ENCODE data around the gene FBXO10. TPM values are rescaled to one million over a fixed set of nuclear protein-coding genes. Genes with fewer than 3 reads are reported as not detected.
A peak's percentile ranks its signal among the peaks of the same experiment; 100 is the strongest.
"Not testable (repeated sequence)": the region's sequence is repeated elsewhere in the genome, so short reads cannot be mapped to it uniquely, and the experiment has no call there.

The FBXO10 gene
- total RNA-seq, 2 experiments from 2014 or later, result 0.81 to 2.3 TPM

- Mint-ChIP-seq H3K4me1 (ENCODE audit: low read depth) (peaks cover 22% of the 10 kb centered on the region), H3K27me3 (no peaks in the 10 kb centered on the region), H3K9me3 (no peaks in the 10 kb centered on the region), H3K36me3 (ENCODE audit: low read depth) (peaks cover 20% of the 10 kb centered on the region), H3K27ac (no peak overlapping the region), H3K4me3 (no peak overlapping the region)
- H3K4me1 ChIP-seq (ENCODE audit: insufficient read depth, low read length), result peaks cover 25% of the 10 kb centered on the region
- no peak overlapping the region for H3K4me3 ChIP-seq (ENCODE audit: low read length)
- POLR2A ChIA-PET, result no interaction called here
- H3K27ac ChIP-seq (ENCODE audit: low read depth in 1 of 2, low read length in 2 of 2), result no peak overlapping the region
- CTCF ChIA-PET, result no interaction called here
- no peak for TF ChIP-seq CTCF (IDR thresholded peaks at IDR 0.05)
- no peaks in the 10 kb centered on the region for H3K9me3 ChIP-seq (ENCODE audit: control insufficient read depth in 1 of 2, insufficient read depth in 1 of 2, low read length in 2 of 2)
- no peaks in the 10 kb centered on the region for H3K27me3 ChIP-seq (ENCODE audit: control insufficient read depth in 1 of 2, insufficient read depth in 2 of 2, low read length in 2 of 2)
- intact Hi-C loops (cut with DNase I, micrococcal nuclease), result loop anchor here (5.0 to 10.0 kb wide), 7 partner anchors 46 to 1071 kb away; partner anchors contain the start of genes GRHPR (in 1 of the 2), MELK (in 1 of the 2), TOMM5 (in 1 of the 2) and TRMT10B (in 1 of the 2)
- no peak for ATAC-seq (ENCODE audit: poor library complexity)
- no peaks in the 10 kb centered on the region for H3K36me3 ChIP-seq (ENCODE audit: insufficient read depth, low read length)
- DNase-seq, result no peak
Measured at GRCh38 chr9:37468620-37469019, 107.6 kb downstream of the FBXO10 start.

- intact Hi-C loops (cut with DNase I, micrococcal nuclease), result loop anchor here (5.0 to 10.0 kb wide), 7 partner anchors 45 to 1070 kb away; partner anchors contain the start of genes GRHPR (in 1 of the 2), MELK (in 1 of the 2), TOMM5 (in 1 of the 2) and TRMT10B (in 1 of the 2)
- H3K27ac ChIP-seq (ENCODE audit: low read depth in 1 of 2, low read length in 2 of 2); ATAC-seq (ENCODE audit: poor library complexity); DNase-seq; H3K4me3 ChIP-seq (ENCODE audit: low read length); H3K36me3 ChIP-seq (ENCODE audit: insufficient read depth, low read length); POLR2A ChIA-PET; H3K4me3 Mint-ChIP-seq; H3K9me3 ChIP-seq (ENCODE audit: control insufficient read depth in 1 of 2, insufficient read depth in 1 of 2, low read length in 2 of 2); H3K9me3 Mint-ChIP-seq; H3K27me3 Mint-ChIP-seq; H3K27ac Mint-ChIP-seq; H3K27me3 ChIP-seq (ENCODE audit: control insufficient read depth in 1 of 2, insufficient read depth in 2 of 2, low read length in 2 of 2): not testable (repeated sequence)
- peaks cover 29% of the 10 kb centered on the region for H3K4me1 ChIP-seq (ENCODE audit: insufficient read depth, low read length)
- CTCF ChIA-PET, result interaction anchor here (0.7 kb wide), 1 partner anchor 19 kb away, joined by 3 read pairs; no protein-coding TSS in a partner anchor
- Mint-ChIP-seq H3K4me1 (ENCODE audit: low read depth) (peaks cover 32% of the 10 kb centered on the region), H3K36me3 (ENCODE audit: low read depth) (peaks cover 20% of the 10 kb centered on the region)
Measured at GRCh38 chr9:37467530-37467929, 108.7 kb downstream of the FBXO10 start.

- ATAC-seq (ENCODE audit: poor library complexity) (no peak), DNase-seq (peak in 6 of 14 experiments; percentile 1 to 57 (median 28))
- CTCF ChIA-PET, result no interaction called here
- H3K36me3 Mint-ChIP-seq (ENCODE audit: low read depth), result peaks cover 20% of the 10 kb centered on the region
- peaks cover 37% of the 10 kb centered on the region for H3K4me1 Mint-ChIP-seq (ENCODE audit: low read depth)
- peak overlapping the region; percentile 92 for H3K27ac Mint-ChIP-seq
- H3K4me1 ChIP-seq (ENCODE audit: insufficient read depth, low read length), result peaks cover 29% of the 10 kb centered on the region
- peak overlapping the region; percentile 91 for H3K4me3 Mint-ChIP-seq
- no peaks in the 10 kb centered on the region for H3K9me3 ChIP-seq (ENCODE audit: control insufficient read depth in 1 of 2, insufficient read depth in 1 of 2, low read length in 2 of 2)
- no peaks in the 10 kb centered on the region for H3K27me3 ChIP-seq (ENCODE audit: control insufficient read depth in 1 of 2, insufficient read depth in 2 of 2, low read length in 2 of 2)
- H3K27me3 Mint-ChIP-seq, result no peaks in the 10 kb centered on the region
- H3K9me3 Mint-ChIP-seq, result no peaks in the 10 kb centered on the region
- intact Hi-C loops (cut with DNase I, micrococcal nuclease), result loop anchor here (1.0 to 10.0 kb wide), 8 partner anchors 18 to 1069 kb away; partner anchors contain the start of genes GRHPR (in 1 of the 2), MELK (in 1 of the 2), TOMM5 (in 1 of the 2) and TRMT10B (in 1 of the 2)
- peak overlapping the region; percentile 90 to 95 for H3K27ac ChIP-seq (ENCODE audit: low read depth in 1 of 2, low read length in 2 of 2)
- H3K4me3 ChIP-seq (ENCODE audit: low read length), result peak overlapping the region; percentile 96
- no peaks in the 10 kb centered on the region for H3K36me3 ChIP-seq (ENCODE audit: insufficient read depth, low read length)
- TF ChIP-seq CTCF (IDR thresholded peaks at IDR 0.05), result no peak
- POLR2A ChIA-PET, result interaction anchor here (0.5 to 2.5 kb wide), 13 partner anchors 9 to 1717 kb away, joined by 3 to 52 read pairs (median 4); partner anchors contain the start of genes GRHPR, POLR1E, RGP1 and TOMM5
Measured at GRCh38 chr9:37466037-37466709, 110.0 kb downstream of the FBXO10 start.
